Neural crest cell (in vitro differentiated cells): ENCODE results near the gene FAH. TPM values are rescaled to one million over a fixed set of nuclear protein-coding genes. Genes with fewer than 3 reads are reported as not detected.

ENCODE experiments used
- DNase-seq: peaks from one replicate; pipeline ENCODE4 v3.0.0; 2021; ENCODE audit warnings: low read depth, mixed read lengths, low spot score
- H3K27ac Mint-ChIP-seq: one replicate; pipeline ENCODE4 v1.8.0; 2021; ENCODE audit warnings: mild to moderate bottlenecking, mixed read lengths; ENCODE audit not compliant: unreplicated experiment
- H3K27me3 Mint-ChIP-seq: 2 replicates; pipeline ENCODE4 v1.8.0; 2021; ENCODE audit warnings: low read depth, mild to moderate bottlenecking, mixed read lengths
- H3K36me3 Mint-ChIP-seq: 2 replicates; pipeline ENCODE4 v1.8.0; 2021; ENCODE audit warnings: low read depth, mild to moderate bottlenecking, mixed read lengths
- H3K4me1 Mint-ChIP-seq: 2 replicates; pipeline ENCODE4 v1.8.0; 2021; ENCODE audit warnings: mixed read lengths
- H3K4me3 Mint-ChIP-seq: one replicate; pipeline ENCODE4 v1.8.0; 2021; ENCODE audit warnings: mild to moderate bottlenecking, mixed read lengths
- H3K9me3 Mint-ChIP-seq: 2 replicates; pipeline ENCODE4 v1.8.0; 2021; ENCODE audit warnings: mixed read lengths
- total RNA-seq: library from RNA; stranded (reverse); gene quantifications from 2 replicates; pipeline ENCODE4 v1.2.1, GENCODE V29; 2021
- TF ChIP-seq, protein P1 (sequence below): fragments of 200-600 bp; sonication (generic); conservative IDR thresholded peaks from 2 replicates; pipeline ENCODE4 v1.5.0; 2021; ENCODE audit warnings: antibody characterized with exemption, mild to moderate bottlenecking

FAH gene
- total RNA-seq, 1 donor from 2014 or later: 21.1 TPM

DNA sequence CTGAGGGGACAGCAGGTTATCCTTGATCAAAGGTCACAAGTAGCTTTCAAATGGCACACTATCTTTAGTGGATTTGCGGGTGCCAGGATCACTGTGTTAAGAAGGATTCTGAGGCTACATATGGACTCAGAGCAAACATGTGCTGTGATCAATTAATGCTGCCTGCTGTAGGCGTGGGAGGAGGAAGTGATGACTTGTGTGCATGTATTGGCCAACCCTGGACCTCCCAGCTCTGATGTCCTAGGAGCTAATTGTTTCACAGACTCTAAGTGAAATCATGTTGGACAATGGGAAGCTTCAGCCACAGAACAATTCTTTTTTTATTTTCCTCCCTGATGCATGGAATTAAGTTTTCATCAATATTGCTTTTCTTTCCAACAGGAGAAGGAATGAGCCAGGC, 24.4 kb downstream of the FAH start:
- TF ChIP-seq, protein P1, sequence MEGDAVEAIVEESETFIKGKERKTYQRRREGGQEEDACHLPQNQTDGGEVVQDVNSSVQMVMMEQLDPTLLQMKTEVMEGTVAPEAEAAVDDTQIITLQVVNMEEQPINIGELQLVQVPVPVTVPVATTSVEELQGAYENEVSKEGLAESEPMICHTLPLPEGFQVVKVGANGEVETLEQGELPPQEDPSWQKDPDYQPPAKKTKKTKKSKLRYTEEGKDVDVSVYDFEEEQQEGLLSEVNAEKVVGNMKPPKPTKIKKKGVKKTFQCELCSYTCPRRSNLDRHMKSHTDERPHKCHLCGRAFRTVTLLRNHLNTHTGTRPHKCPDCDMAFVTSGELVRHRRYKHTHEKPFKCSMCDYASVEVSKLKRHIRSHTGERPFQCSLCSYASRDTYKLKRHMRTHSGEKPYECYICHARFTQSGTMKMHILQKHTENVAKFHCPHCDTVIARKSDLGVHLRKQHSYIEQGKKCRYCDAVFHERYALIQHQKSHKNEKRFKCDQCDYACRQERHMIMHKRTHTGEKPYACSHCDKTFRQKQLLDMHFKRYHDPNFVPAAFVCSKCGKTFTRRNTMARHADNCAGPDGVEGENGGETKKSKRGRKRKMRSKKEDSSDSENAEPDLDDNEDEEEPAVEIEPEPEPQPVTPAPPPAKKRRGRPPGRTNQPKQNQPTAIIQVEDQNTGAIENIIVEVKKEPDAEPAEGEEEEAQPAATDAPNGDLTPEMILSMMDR: no peak
- Mint-ChIP-seq H3K27me3 (no peaks in the 10 kb centered on the region), H3K27ac (no peak overlapping the region), H3K4me1 (peaks cover 15% of the 10 kb centered on the region), H3K36me3 (peaks cover 5% of the 10 kb centered on the region), H3K4me3 (no peak overlapping the region), H3K9me3 (no peaks in the 10 kb centered on the region)
- DNase-seq: no peak

DNA sequence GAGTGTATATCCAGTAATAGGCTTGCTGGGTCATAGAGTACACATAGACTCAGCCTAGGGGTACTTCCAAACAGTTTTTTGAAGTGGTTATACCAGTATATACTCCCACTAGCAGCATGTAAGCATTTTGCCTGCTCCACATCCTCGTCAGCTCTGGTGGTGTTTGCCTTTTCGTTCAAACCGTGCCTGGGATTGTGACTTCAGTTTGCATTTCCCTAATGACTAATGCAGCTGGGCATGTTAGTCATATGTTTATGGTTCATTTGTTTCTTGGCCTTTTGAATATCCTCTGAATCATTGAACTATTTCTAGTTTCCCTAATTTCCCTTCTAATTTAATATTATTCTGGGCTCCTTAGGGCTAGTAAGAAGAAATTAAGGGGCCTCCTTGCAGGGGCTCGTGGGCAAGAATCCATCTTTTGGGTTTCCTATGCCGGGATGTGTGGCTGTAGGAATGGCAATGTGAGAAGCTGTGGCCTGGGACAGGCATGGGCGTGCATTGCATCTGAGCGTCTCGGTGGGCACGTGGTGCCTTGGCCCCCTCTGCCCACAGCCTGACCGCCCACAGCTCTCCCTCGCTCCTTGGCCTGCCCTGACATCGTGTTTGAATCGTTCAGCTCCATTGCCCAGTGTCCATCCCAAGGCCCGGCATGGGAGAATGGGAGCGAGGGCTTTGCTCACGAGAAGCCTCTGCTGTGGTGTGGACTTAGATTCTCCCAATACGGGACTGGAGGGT, 26.4 kb downstream of the FAH start:
- Mint-ChIP-seq H3K4me3 (no peak overlapping the region), H3K9me3 (no peaks in the 10 kb centered on the region), H3K27me3 (no peaks in the 10 kb centered on the region), H3K4me1 (peaks cover 9% of the 10 kb centered on the region), H3K36me3 (peaks cover 6% of the 10 kb centered on the region), H3K27ac (no peak overlapping the region)
- TF ChIP-seq, protein P1: no peak
- no peak for DNase-seq

DNA sequence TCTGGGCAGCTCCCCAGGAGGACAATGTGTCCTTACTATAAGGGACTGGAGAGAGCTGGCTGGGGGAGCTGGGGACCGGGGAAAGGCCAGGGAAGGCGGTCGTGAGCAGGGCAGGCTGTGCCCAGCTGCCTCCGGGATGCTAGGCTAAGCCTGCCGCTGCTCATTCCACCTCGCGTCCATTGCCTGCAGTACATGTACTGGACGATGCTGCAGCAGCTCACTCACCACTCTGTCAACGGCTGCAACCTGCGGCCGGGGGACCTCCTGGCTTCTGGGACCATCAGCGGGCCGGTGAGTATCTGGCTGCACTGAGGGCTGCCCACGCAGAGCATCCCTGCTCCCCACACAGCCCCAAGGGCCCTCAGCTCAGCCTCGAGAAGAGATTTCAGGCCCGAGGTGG, 27.1 kb downstream of the FAH start:
- no peak for DNase-seq
- Mint-ChIP-seq H3K9me3 (no peaks in the 10 kb centered on the region), H3K27me3 (no peaks in the 10 kb centered on the region), H3K4me3 (no peak overlapping the region), H3K36me3 (peaks cover 6% of the 10 kb centered on the region), H3K27ac (no peak overlapping the region), H3K4me1 (peaks cover 7% of the 10 kb centered on the region)
- TF ChIP-seq, protein P1: no peak

DNA sequence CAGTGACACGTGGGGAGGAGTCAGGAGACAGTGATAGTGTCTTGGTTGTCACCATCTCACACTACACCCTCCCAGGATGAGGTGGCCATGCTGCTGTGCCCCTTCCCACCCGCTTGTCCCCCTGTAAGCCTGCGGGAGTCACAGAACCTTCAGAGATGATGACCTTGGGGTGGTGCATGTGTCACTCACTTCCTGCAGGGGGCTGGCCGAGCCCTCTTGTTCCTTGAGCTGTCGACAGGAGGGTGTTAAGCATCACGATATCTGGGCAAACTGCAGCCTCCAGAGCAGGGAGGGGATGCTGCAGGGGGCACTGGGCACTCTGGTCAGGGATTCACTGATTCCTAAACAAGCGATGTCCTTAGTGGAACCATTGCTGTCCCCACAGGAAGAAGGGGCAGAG, 27.7 kb downstream of the FAH start:
- Mint-ChIP-seq H3K4me3 (no peak overlapping the region), H3K9me3 (no peaks in the 10 kb centered on the region), H3K27ac (no peak overlapping the region), H3K36me3 (peaks cover 9% of the 10 kb centered on the region), H3K27me3 (no peaks in the 10 kb centered on the region), H3K4me1 (peaks cover 11% of the 10 kb centered on the region)
- no peak for DNase-seq
- TF ChIP-seq, protein P1: no peak

- Mint-ChIP-seq H3K9me3 (no peaks in the 10 kb centered on the region), H3K27ac (no peak overlapping the region), H3K4me1 (peaks cover 13% of the 10 kb centered on the region), H3K27me3 (no peaks in the 10 kb centered on the region), H3K4me3 (no peak overlapping the region), H3K36me3 (peaks cover 10% of the 10 kb centered on the region)
- no peak for DNase-seq
- TF ChIP-seq, protein P1: no peak
These were observed 28.2 kb downstream of the FAH start for GRCh38 chr15:80180986-80181385.
